Colonic mucosa (tissue), 4 donors: Measurements from ENCODE around the gene RPRD2. TPM values are rescaled to one million over a fixed set of nuclear protein-coding genes. Genes with fewer than 3 reads are reported as not detected.

Experiments
- DNase-seq: peaks from one replicate; pipeline ENCODE4 v3.0.0-alpha.2; 2020
- H3K27ac ChIP-seq: fragments of 200-600 bp; one replicate; pipeline ENCODE4 v1.8.0; 2021
- H3K27me3 ChIP-seq: fragments of 200-600 bp; one replicate; pipeline ENCODE4 v1.8.0; 2021
- H3K36me3 ChIP-seq: fragments of 200-600 bp; one replicate; pipeline ENCODE4 v1.8.0; 2021
- H3K4me1 ChIP-seq: fragments of 200-600 bp; one replicate; pipeline ENCODE4 v1.8.0; 2021; ENCODE audit warnings: mild to moderate bottlenecking
- H3K4me3 ChIP-seq: fragments of 200-600 bp; one replicate; pipeline ENCODE4 v1.8.0; 2021
- H3K9ac ChIP-seq, 2 donors: one replicate each; pipeline ENCODE4 v1.7.0; 2013; ENCODE audit warnings: control low read depth in 2 of 2, low read depth in 2 of 2, low read length in 2 of 2
- H3K9me3 ChIP-seq: fragments of 200-600 bp; one replicate; pipeline ENCODE4 v1.8.0; 2021
- intact Hi-C: fragments of 100-400 bp; cut with DNase I; formaldehyde crosslinking; loops from one replicate; pipeline ENCODE4 v1.14.1; 2022
- total RNA-seq, 2 donors: library from RNA; stranded (reverse); fragmentation: NEBNext Ultra II Directional in 1 of 2; extraction: Animal tissue kit (Norgen Biotek cat#: 25700) in 1 of 2; gene quantifications; one replicate each; pipeline ENCODE4 v1.2.1, GENCODE V29; 2021
- TF ChIP-seq, protein P1 (sequence below): fragments of 200-600 bp; IDR thresholded peaks from one replicate; pipeline ENCODE4 v1.8.0; 2022; ENCODE audit warnings: antibody characterized with exemption, mild to moderate bottlenecking
- donor health status: healthy.
- donor health status: DM: no; HTN: no; CAD: no.
- donor health status: DM: no; HTN: no; CAD: no.

RPRD2 gene
- total RNA-seq, 2 donors from 2014 or later = 27.0 to 28.9 TPM

DNA sequence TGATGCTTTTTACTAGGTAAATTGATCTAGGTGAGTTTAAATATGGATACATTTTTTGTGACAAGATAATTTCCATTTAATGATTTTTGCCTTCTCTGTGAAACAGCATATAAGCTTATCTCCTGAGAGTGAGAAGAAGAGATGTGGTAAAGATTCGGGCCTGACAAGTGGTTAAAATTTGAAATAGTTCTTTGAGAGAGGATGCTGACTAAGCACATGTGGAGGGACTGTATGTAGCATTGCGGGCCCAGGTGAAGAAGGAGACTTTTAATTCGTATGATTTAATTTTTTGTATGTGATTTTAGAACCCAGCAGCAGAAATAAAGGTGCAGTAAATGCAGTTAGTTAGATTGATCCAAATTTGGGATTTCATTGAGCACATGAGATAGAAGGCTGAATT is 51.9 kb downstream of the RPRD2 start:
- no peak overlapping the region for H3K4me3 ChIP-seq
- H3K9me3 ChIP-seq = no peaks in the 10 kb centered on the region
- intact Hi-C loops = no loop called here
- no peaks in the 10 kb centered on the region for H3K36me3 ChIP-seq
- no peak overlapping the region for H3K27ac ChIP-seq
- no peaks in the 10 kb centered on the region for H3K4me1 ChIP-seq
- no peaks in the 10 kb centered on the region for H3K27me3 ChIP-seq
- no peak overlapping the region for H3K9ac ChIP-seq
- TF ChIP-seq, protein P1, sequence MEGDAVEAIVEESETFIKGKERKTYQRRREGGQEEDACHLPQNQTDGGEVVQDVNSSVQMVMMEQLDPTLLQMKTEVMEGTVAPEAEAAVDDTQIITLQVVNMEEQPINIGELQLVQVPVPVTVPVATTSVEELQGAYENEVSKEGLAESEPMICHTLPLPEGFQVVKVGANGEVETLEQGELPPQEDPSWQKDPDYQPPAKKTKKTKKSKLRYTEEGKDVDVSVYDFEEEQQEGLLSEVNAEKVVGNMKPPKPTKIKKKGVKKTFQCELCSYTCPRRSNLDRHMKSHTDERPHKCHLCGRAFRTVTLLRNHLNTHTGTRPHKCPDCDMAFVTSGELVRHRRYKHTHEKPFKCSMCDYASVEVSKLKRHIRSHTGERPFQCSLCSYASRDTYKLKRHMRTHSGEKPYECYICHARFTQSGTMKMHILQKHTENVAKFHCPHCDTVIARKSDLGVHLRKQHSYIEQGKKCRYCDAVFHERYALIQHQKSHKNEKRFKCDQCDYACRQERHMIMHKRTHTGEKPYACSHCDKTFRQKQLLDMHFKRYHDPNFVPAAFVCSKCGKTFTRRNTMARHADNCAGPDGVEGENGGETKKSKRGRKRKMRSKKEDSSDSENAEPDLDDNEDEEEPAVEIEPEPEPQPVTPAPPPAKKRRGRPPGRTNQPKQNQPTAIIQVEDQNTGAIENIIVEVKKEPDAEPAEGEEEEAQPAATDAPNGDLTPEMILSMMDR = no peak
- DNase-seq = no peak

DNA sequence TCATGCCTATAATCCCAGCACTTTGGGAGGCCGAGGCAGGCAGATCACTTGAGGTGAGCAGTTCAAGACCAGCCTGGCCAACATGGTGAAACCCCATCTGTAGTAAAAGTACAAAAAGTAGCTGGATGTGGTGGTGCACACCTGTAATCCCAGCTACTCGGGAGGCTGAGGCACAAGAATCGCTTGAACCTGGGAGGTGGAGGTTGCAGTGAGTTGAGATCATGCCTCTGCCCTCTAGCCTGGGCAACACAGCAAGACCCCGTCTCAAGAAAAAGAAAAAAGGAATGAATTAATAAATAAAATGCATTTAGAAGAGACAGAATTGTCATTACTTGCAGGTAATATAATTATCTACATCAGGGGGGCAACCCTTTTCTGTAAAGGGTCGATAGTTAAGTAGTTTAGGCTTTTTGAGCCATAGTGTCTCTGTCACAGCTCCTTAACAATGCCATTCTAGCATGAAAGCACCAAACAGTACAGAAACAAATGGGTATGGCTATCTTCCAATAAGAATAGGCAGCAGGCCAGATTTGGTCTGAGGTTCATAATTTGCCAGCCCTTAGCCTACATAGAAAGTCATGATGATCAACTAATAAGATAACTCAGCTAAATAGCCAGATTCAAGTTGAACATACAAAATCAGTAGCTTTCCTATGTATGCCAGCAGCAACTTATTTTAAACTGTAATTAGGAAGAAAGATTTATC is 56.8 kb downstream of the RPRD2 start:
- no peaks in the 10 kb centered on the region for H3K4me1 ChIP-seq
- H3K4me3 ChIP-seq = no peak overlapping the region
- intact Hi-C loops = no loop called here
- H3K27me3 ChIP-seq = no peaks in the 10 kb centered on the region
- no peaks in the 10 kb centered on the region for H3K9me3 ChIP-seq
- TF ChIP-seq, protein P1 = no peak
- no peak overlapping the region for H3K27ac ChIP-seq
- DNase-seq = no peak
- H3K9ac ChIP-seq = no peak overlapping the region
- H3K36me3 ChIP-seq = no peaks in the 10 kb centered on the region

DNA sequence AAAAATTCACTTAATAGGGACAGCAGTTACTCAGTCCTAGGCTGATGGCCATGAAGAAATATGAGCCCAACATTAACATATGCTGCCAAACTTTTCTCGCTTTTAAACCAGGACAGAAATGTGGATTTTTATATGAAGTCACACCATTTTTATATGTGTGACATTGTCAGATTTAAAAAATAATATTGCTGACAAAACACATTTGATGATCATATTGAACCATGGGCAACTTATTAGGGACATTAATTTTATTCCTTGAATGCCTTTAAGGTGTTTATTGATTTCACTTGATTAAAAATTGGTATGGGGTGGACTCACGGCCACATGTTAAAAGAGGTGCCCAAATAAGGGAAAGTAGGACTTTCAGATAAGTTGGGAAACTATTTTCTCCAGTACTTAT is 58.6 kb downstream of the RPRD2 start:
- intact Hi-C loops = no loop called here
- TF ChIP-seq, protein P1 = no peak
- no peaks in the 10 kb centered on the region for H3K27me3 ChIP-seq
- no peak overlapping the region for H3K4me3 ChIP-seq
- H3K9ac ChIP-seq = no peak overlapping the region
- no peaks in the 10 kb centered on the region for H3K36me3 ChIP-seq
- no peaks in the 10 kb centered on the region for H3K9me3 ChIP-seq
- no peak overlapping the region for H3K27ac ChIP-seq
- DNase-seq = no peak
- no peaks in the 10 kb centered on the region for H3K4me1 ChIP-seq

DNA sequence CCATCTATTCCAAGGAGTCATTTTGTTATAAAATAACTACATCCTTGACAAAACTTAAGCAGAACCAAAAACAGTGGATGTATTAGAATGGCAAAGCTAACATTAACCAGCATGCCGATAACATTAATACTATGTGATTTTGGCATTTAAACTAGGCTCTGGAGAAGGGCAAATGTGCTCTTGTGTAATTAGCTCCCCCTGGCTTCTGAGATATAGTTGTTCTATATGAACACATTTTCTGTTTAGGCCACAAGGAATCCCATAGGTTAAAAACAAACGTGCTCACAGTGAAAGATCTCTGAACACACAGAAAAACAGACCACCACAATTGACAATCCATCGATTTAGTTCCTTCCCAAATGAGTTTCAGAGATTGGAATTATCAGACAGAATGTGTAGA is 65.9 kb downstream of the RPRD2 start:
- no peak for DNase-seq
- H3K4me3 ChIP-seq = no peak overlapping the region
- H3K36me3 ChIP-seq = no peaks in the 10 kb centered on the region
- H3K27me3 ChIP-seq = no peaks in the 10 kb centered on the region
- H3K9ac ChIP-seq = no peak overlapping the region
- intact Hi-C loops = no loop called here
- TF ChIP-seq, protein P1 = no peak
- no peaks in the 10 kb centered on the region for H3K9me3 ChIP-seq
- H3K4me1 ChIP-seq = no peaks in the 10 kb centered on the region
- H3K27ac ChIP-seq = no peak overlapping the region

DNA sequence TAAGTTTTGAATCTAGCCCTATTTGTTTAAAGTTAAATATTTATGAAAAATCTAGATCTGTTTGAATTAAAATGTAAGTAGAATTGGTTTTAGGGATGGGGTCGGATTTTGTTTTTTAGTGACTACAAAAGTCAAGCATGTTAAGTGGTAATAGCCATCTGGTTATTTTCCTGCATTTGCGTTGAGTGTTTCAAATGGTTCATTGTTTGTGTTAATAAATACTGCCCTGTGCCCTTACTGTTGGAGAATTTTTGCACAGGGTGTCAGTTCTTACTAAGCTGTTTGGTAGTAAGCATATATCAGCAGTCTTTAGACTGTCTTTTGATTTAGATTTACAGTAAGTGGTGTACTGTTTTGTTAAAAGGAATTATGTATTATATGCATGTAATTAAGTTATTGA is 77.2 kb downstream of the RPRD2 start:
- H3K36me3 ChIP-seq = no peaks in the 10 kb centered on the region
- H3K9ac ChIP-seq = no peak overlapping the region
- no peaks in the 10 kb centered on the region for H3K9me3 ChIP-seq
- TF ChIP-seq, protein P1 = no peak
- DNase-seq = no peak
- H3K27me3 ChIP-seq = no peaks in the 10 kb centered on the region
- H3K4me1 ChIP-seq = no peaks in the 10 kb centered on the region
- no peak overlapping the region for H3K27ac ChIP-seq
- H3K4me3 ChIP-seq = no peak overlapping the region
- intact Hi-C loops = no loop called here
